SU-DHL-6 (cell line): Measurements from ENCODE around the gene FBXW4.

Experiments used
- H2AFZ ChIP-seq: fragments of 200-600 bp; sonication (generic); 2 replicates; pipeline ENCODE4 v1.6.1; 2014; ENCODE audit warnings: low read depth, mild to moderate bottlenecking, moderate library complexity, mixed read lengths, antibody characterized with exemption, low read length; ENCODE audit not compliant: severe bottlenecking
- H3F3A ChIP-seq: fragments of 200-600 bp; shearing (Covaris generic); 2 replicates; pipeline ENCODE4 v1.6.0; 2016; ENCODE audit warnings: antibody characterized with exemption, mild to moderate bottlenecking; ENCODE audit not compliant: insufficient read depth
- H3K27ac ChIP-seq: fragments of 200-600 bp; sonication (generic); 2 replicates; pipeline ENCODE4 v1.5.1; 2016; ENCODE audit warnings: low read depth, mild to moderate bottlenecking, low read length, moderate library complexity, mixed read lengths
- H3K27me3 ChIP-seq: fragments of 200-600 bp; sonication (generic), shearing (Covaris generic); 2 replicates; pipeline ENCODE4 v1.6.0; 2014; ENCODE audit warnings: mild to moderate bottlenecking, low read length
- H3K36me3 ChIP-seq: fragments of 200-600 bp; sonication (generic); 2 replicates; pipeline ENCODE4 v1.6.1; 2014; ENCODE audit warnings: mild to moderate bottlenecking, low read length, mixed read lengths
- H3K4me2 ChIP-seq: fragments of 300-600, 200-600 bp; shearing (Covaris generic), sonication (generic); 2 replicates; pipeline ENCODE4 v1.6.0; 2014; ENCODE audit warnings: low read length, low read depth, mild to moderate bottlenecking; ENCODE audit not compliant: poor library complexity, severe bottlenecking
- H3K4me3 ChIP-seq: fragments of 200-600 bp; sonication (generic); 2 replicates; pipeline ENCODE4 v1.5.1; 2014; ENCODE audit warnings: antibody characterized with exemption, low read length, mild to moderate bottlenecking, mixed read lengths; ENCODE audit not compliant: insufficient read depth, poor library complexity, severe bottlenecking
- H3K79me2 ChIP-seq: fragments of 200-600 bp; sonication (generic); 2 replicates; pipeline ENCODE4 v1.6.1; 2014; ENCODE audit warnings: mild to moderate bottlenecking, low read length, moderate library complexity; ENCODE audit not compliant: insufficient read depth
- H3K9ac ChIP-seq: fragments of 200-600 bp; sonication (generic); 2 replicates; pipeline ENCODE4 v1.7.0; 2014; ENCODE audit warnings: mild to moderate bottlenecking, low read length
- H3K9me2 ChIP-seq: fragments of 200-600 bp; sonication (generic); replicated peaks from 2 replicates; pipeline ENCODE4 v1.6.1; 2014; ENCODE audit warnings: low read length; ENCODE audit not compliant: insufficient read depth
- H3K9me3 ChIP-seq: fragments of 200-600 bp; sonication (generic); 2 replicates; pipeline ENCODE4 v1.6.1; 2014; ENCODE audit warnings: low read length, mixed read lengths; ENCODE audit not compliant: insufficient read depth
- H4K20me1 ChIP-seq: fragments of 200-600 bp; sonication (generic); 2 replicates; pipeline ENCODE4 v1.6.1; 2014; ENCODE audit warnings: low read depth, mild to moderate bottlenecking, antibody characterized with exemption, low read length, moderate library complexity, mixed read lengths
- CTCF ChIP-seq: fragments of 200-600 bp; sonication (generic); IDR thresholded peaks from one replicate; pipeline ENCODE4 v1.5.1; 2017; ENCODE audit warnings: antibody characterized with exemption, mild to moderate bottlenecking, low read length, moderate library complexity; ENCODE audit not compliant: insufficient read depth, poor library complexity, severe bottlenecking
- EZH2phosphoT487 ChIP-seq: fragments of 200-600 bp; sonication (generic), shearing (Covaris generic); conservative IDR thresholded peaks from 2 replicates; pipeline ENCODE4 v1.6.1; 2018; ENCODE audit warnings: mild to moderate bottlenecking, antibody characterized with exemption, low read length, moderate library complexity, mixed read lengths

The FBXW4 gene

GRCh38 chr10:101710059-101710695, 15.2 kb upstream of the FBXW4 start:
- no peaks in the 10 kb centered on the region for H3K36me3 ChIP-seq
- no peaks in the 10 kb centered on the region for H3K27me3 ChIP-seq
- no peak for TF ChIP-seq CTCF
- TF ChIP-seq EZH2phosphoT487, result no peak
- no peaks in the 10 kb centered on the region for H3F3A ChIP-seq
- no peak overlapping the region for H3K27ac ChIP-seq
- no peaks in the 10 kb centered on the region for H3K9me3 ChIP-seq
- H3K4me3 ChIP-seq, result no peak overlapping the region
- H4K20me1 ChIP-seq, result no peaks in the 10 kb centered on the region
- H3K9me2 ChIP-seq, result no peaks in the 10 kb centered on the region
- no peaks in the 10 kb centered on the region for H3K79me2 ChIP-seq
- no peak overlapping the region for H2AFZ ChIP-seq
- H3K4me2 ChIP-seq, result no peak overlapping the region
- no peak overlapping the region for H3K9ac ChIP-seq

GRCh38 chr10:101709359-101710058, 14.5 kb upstream of the FBXW4 start:
- no peaks in the 10 kb centered on the region for H3K79me2 ChIP-seq
- H3K9me2 ChIP-seq, result no peaks in the 10 kb centered on the region
- no peaks in the 10 kb centered on the region for H3K9me3 ChIP-seq
- H3K4me2 ChIP-seq, result no peak overlapping the region
- H2AFZ ChIP-seq, result no peak overlapping the region
- no peaks in the 10 kb centered on the region for H3F3A ChIP-seq
- no peaks in the 10 kb centered on the region for H4K20me1 ChIP-seq
- H3K9ac ChIP-seq, result no peak overlapping the region
- H3K36me3 ChIP-seq, result no peaks in the 10 kb centered on the region
- no peak overlapping the region for H3K27ac ChIP-seq
- no peaks in the 10 kb centered on the region for H3K27me3 ChIP-seq
- H3K4me3 ChIP-seq, result no peak overlapping the region
- TF ChIP-seq EZH2phosphoT487 (no peak), CTCF (no peak)

- H3K27ac ChIP-seq, result no peak overlapping the region
- no peaks in the 10 kb centered on the region for H3K36me3 ChIP-seq
- H3K9me2 ChIP-seq, result no peaks in the 10 kb centered on the region
- no peaks in the 10 kb centered on the region for H3K79me2 ChIP-seq
- no peaks in the 10 kb centered on the region for H3K9me3 ChIP-seq
- H2AFZ ChIP-seq, result no peak overlapping the region
- no peak overlapping the region for H3K4me3 ChIP-seq
- H3K4me2 ChIP-seq, result no peak overlapping the region
- H3K9ac ChIP-seq, result no peak overlapping the region
- TF ChIP-seq CTCF (no peak), EZH2phosphoT487 (no peak)
- no peaks in the 10 kb centered on the region for H4K20me1 ChIP-seq
- H3F3A ChIP-seq, result no peaks in the 10 kb centered on the region
- H3K27me3 ChIP-seq, result no peaks in the 10 kb centered on the region
Observed at GRCh38 chr10:101708870-101709269, 13.9 kb upstream of the FBXW4 start.
